GM19240 (cell line): ENCODE data around the gene GRID1.
A peak's percentile ranks its signal among the peaks of the same experiment; 100 is the strongest.
"Not testable (repeated sequence)": the region's sequence is repeated elsewhere in the genome, so short reads cannot be mapped to it uniquely, and the experiment has no call there.

Experiments
- DNase-seq: peaks from one replicate; pipeline ENCODE4 v3.0.0; 2011; ENCODE audit warnings: low spot score; ENCODE audit not compliant: insufficient read length

Gene GRID1

DNA sequence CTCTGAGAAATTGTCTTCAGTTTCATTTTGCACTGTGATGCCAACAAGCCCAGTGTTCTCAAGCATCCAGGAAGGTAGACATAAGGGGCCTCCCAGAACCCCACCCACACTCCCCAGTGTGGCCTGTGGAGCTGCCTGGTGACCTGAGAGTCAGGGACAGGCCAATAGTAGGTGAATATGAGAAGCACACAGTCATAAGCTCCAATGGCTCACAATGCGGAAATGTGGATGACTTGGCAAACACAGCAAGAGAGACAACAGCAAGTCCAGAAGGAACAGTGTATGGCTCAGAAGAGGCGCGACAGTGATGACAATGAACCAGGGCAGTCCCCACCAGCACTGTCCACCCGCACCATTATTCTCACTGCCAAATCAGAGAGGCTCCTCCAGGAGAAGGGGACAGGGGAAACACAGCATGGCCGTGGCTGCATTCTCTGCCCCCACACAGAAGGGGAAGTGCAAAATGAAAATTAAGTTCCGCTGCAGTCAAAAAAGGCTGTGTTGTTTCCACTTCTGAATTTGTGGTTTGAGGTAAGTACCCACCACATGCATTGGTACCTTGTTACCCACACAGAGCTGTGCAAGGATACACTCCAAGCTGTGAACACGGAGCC is 419.8 kb downstream of the GRID1 start:
- peak; percentile 20 for DNase-seq

- no peak for DNase-seq
These were observed 430.4 kb downstream of the GRID1 start for GRCh38 chr10:85936161-85936560.

DNA sequence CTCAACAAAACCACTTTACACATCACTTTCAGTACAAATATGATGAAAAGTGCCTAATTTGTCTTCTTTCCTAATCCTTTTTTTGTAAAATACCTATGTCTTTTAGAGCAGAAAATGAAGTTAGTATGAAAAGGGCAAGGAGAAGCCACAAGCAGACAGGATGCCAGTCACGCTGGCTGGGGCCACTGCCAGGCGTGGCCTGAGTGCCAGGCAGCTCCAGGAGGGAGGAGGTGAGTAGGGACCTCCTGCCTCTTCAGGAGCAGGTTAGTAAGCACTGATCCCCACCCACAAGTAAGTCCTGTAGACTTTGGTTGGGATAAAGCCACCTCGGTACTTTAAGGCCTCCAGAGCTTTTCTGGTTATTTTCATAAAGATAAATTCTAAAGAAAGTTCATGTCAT is 432.0 kb downstream of the GRID1 start:
- no peak for DNase-seq

- not testable (repeated sequence) for DNase-seq
These were observed 436.6 kb downstream of the GRID1 start for GRCh38 chr10:85929993-85930392.

DNA sequence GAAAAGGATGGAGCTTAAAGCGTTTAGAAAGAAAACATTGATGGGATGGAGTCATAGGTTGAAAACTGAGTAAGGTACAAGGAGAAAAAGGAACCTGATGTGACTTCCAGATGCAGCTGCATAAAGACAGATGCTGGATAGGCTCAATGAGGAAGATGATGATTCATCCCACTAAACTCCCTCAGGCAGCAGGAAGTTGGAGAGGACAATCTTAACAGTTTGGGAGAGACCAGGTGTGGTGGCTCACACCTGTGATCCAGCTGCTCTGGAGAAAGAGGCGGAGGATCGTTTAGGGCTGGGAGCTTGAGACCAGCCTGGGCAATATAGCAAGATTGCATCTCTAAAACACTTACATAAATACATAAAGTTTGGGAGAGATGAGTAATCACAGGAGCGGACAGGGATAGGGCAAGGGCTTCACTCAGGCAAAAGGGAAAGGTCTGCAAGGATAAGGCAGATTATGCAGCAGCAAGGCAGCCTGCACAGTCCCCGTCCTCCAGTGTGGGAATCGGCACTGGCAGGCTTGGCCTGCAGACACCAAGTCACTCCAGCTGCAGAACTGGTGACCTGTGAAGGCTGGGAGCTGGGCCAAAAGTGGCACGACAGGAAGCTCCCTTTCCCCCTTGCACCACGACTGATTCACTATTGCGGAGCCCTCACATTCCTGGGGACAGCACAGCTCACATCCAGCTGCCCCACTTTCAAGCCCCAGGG is 438.5 kb downstream of the GRID1 start:
- no peak for DNase-seq

DNA sequence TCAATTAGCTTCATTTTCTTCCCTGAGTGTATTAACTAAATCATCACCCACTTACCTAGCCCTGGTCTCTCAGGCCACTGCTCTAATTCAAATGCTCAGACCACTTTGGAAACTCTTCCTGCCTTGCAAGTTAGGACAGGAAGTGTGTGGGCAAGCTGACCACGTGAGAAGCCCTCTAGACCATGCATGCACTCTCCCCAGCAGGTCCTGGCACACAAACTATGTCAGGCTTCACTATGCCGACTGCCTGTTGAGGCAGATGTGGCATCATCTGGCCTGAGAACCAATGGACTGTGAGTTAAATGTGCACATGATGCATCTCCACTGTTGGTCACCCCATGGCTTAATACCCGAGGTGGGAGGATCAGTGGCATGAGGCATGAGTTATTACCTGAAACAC is 439.6 kb downstream of the GRID1 start:
- DNase-seq, result no peak

DNA sequence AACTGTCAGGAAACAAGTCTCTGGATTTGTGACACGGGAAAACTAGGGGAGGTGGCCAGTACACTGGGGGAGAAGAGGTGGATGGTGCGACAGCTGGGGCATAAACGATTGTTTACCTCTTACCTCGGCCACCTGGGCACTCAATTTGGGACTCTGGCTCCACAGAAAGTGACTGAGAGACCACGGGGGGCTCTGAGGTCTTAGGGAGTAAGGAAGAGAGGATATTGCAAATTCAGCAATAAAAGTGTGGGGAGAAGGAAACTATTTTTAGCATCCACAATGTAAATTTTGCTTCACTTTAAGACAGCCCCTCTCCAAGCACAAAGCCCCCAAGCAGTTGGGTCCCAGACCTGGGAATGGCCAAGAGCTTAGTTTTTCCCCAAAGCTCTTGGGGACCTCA is 440.5 kb downstream of the GRID1 start:
- no peak for DNase-seq

GRCh38 chr10:85925201-85925750 is 441.3 kb downstream of the GRID1 start:
- no peak for DNase-seq

DNA sequence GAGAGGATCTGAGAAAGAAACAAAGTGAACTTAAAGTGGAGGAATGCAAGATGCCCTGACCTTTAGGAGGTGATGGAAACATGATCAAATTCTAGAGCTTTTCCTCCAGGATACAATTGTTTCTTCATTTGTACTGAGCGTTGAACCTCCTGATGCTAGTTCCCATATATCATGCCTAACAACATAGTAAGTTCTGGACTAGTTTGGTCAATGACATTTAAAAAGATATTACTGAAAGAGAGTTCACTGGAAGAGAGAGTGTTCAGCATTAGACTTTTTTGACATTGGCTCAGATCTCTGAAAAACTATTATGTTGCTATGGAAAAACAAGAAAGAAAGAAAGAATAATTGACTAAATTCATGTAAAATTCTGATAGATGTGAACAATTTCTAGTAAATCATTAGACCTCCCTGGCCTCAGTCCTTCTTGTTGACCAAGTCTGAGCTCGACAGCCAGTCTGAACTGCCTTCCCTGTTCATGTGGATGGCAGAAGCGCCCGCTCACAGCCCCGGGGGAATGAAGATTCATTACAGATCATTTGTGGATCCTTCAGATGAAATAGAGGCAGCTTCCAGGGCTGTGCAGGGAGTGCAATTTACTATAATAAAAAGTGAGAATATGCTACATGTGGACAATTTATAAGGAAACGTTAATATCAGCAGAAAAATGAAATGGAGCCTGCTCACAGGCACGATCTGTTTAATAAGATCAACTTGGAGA is 442.1 kb downstream of the GRID1 start:
- no peak for DNase-seq

DNA sequence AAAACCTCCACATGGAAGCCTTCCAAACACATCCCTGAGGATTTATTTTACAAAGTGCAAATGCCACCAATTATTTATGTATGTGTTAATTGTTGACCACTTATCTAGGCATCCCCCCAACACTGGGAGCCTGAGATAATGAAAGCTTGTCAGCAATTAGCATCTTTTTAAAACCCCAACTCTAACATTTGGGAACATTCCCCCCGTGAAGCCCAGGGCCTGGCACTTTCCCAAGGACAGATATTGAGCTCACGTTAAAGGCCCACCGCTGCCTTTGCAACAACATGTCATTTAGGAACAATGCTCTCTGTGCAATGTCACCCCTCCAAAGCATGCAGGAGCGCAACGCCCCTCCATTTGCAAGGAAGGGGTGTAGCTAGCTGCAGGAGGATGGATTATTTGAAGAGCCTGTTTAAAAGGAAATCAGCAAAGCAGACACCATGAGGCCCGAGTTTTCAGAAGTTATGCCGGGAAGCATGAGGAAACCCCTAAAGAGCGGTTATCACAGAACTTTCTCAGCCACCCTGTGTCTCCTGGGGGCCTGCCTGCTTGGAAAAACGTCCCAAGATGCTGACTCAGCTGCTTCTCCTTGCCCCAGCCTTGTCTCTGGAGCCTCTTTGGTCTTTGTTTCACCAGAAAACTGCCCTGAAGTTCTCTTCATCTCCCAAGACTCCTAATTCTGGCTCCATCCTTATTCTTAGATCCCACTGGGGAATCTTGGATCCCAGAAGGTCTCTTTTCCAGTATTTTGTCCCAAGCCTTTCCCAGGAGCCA is 444.1 kb downstream of the GRID1 start:
- no peak for DNase-seq

DNA sequence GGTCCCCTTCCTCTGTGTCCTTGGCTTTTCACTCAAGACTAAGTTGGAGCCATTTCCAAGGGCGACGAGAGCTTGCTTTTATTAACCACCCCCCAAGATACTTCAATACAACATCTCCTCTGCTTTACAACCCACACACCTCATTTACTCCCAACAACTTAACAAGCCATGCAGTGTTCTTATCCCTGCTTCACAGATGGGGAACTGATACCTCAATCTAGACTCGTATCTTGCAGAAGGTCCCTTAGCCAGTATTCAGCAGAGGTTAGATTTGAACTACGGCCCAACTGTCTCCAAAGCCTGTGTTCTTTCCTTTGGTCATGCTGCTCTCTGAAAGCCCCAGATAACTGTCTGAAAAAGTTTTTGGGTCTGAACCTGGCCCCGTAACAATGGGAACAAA is 444.8 kb downstream of the GRID1 start:
- no peak for DNase-seq

- DNase-seq, result no peak
These were observed 446.3 kb downstream of the GRID1 start for GRCh38 chr10:85920311-85920710.

DNA sequence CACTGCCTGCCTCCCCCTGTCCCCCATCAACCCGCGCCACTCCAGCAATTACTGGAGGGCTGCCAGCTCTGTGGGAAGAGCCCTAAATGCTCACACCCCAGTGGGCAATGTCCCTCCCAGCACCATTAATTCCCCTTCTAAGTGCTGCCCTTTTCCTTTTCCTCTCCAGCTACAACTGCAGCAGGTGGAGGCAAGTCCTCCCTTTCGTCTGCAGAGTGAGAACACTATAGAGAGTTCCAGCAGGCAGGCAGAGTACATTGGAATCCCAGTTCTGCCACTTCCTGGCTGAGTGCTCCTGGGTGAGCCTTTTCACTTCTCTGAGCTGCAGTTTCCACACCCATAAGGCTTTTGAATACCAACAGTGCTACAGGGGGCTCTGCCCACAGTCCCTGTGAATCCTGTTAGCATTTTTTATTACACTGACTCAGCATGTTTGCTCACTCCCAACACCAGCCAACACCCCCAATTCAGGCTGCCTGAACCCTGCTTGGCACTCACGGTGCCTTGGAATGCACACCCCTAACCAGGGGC is 447.0 kb downstream of the GRID1 start:
- no peak for DNase-seq

- DNase-seq, result no peak
These were observed 448.2 kb downstream of the GRID1 start for GRCh38 chr10:85918371-85918770.

DNA sequence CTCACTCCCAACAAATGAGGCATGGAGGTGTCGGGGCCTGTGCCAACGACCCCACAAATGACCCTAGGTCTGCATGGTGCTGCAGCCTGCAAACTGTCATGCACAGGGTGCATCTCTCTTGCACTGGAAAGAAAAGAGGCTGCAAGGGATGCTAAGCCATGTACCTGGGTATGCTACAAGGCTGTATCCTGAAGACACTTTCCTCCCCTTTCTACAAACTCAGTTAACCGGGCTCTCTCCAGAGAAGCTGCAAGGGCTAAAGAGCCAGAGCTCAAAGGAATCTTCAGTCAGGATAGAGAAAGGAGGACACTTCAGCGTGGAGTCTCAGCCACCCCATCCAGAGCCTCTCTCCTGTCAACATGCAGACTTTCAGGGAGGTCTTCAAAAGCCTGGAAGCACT is 449.0 kb downstream of the GRID1 start:
- DNase-seq, result no peak

DNA sequence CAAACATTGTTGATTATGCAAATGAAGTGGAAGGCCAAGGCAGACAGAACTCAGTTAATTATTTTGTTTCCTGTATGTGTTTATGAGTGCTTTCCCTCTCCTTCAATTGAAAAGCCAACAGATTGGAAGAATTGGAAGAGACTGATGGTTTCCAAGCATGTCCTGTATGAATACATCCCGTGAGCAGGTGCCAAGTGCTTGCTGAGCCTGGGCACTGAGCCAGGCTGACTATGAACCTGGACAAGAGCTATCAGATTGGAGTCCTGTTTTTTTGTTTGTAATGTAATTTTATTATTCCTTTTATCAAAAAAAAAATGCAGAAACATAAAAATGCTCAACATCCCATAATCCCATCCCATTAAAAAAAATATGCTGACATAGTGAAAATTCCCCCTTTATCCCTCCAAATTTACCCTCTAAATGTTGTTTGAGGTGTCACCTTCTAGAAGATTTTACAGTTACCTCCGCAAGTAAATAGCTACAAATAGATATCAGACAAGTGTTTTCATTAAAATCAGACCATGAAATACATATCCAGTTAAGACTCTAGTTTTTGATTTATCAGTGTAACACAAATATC is 449.5 kb downstream of the GRID1 start:
- DNase-seq, result no peak

GRCh38 chr10:85916286-85916685 is 450.3 kb downstream of the GRID1 start:
- DNase-seq, result no peak

GRCh38 chr10:85915245-85915846 is 451.2 kb downstream of the GRID1 start:
- no peak for DNase-seq

GRCh38 chr10:85914720-85915119 is 451.9 kb downstream of the GRID1 start:
- DNase-seq, result no peak

GRCh38 chr10:85908462-85908861 is 458.1 kb downstream of the GRID1 start:
- DNase-seq, result no peak

DNA sequence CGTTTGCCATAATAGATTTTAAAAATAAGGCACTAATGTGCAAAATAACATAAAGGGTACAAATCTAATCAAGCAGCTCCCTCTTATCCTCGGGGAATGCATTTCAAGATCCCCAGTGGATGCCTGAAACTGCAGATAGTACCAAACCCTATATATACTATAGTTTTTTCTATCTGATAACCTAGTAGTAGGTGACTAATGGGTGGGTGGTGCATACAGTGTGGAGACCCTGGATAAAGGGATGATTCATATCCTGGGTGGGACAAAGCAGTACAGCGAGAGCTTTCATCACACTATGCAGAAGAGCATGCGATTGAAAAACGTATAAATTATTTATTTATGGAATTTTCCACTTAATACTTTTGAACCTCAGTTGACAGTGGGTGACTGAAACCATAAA is 464.5 kb downstream of the GRID1 start:
- no peak for DNase-seq
